ENCODE results near the gene FOSB.

DNA sequence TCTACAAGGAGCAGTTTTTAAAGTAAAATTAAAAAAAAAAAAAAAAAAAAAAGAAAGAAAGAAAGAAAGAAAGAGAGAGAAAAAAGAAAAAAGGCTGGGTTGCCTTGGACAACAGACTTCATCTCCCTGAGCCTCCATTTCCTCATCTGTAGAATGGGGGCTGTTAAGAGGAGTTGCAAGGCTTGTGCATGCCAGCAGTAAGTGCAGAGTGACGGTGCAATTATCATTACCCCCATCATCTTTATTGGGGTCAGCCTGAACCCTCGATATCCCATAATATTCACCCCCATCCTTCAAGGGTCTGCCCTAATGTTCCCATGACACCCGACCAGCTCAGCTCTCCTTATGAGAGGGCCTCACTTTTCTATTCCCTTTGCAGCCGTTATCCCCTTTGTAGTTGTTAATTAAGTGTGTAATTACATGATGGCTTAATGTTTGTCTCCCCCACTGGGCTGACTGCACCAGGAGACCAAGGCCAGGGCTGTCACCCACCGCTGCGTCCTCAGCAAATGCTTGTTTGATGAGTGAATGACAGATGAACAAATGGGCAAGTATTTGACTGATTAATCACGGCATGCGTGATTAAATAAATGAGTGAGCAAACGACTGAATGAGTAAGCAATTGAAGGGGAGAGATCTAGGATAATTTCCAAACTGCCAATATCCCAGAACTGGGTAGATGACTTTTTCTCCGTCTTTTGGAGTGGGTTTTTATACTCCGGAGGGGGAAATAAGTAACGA lies 10.1 kb downstream of the FOSB start:
- no peak for TF ChIP-seq POLR2AphosphoS5 (IDR thresholded peaks at IDR 0.05)
- TF ChIP-seq, protein P1, sequence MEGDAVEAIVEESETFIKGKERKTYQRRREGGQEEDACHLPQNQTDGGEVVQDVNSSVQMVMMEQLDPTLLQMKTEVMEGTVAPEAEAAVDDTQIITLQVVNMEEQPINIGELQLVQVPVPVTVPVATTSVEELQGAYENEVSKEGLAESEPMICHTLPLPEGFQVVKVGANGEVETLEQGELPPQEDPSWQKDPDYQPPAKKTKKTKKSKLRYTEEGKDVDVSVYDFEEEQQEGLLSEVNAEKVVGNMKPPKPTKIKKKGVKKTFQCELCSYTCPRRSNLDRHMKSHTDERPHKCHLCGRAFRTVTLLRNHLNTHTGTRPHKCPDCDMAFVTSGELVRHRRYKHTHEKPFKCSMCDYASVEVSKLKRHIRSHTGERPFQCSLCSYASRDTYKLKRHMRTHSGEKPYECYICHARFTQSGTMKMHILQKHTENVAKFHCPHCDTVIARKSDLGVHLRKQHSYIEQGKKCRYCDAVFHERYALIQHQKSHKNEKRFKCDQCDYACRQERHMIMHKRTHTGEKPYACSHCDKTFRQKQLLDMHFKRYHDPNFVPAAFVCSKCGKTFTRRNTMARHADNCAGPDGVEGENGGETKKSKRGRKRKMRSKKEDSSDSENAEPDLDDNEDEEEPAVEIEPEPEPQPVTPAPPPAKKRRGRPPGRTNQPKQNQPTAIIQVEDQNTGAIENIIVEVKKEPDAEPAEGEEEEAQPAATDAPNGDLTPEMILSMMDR (IDR thresholded peaks at IDR 0.05), result no peak
- no peak for TF ChIP-seq EP300 (IDR thresholded peaks at IDR 0.05)
- TF ChIP-seq POLR2A (IDR thresholded peaks at IDR 0.05), result no peak

All from sigmoid colon (tissue), 4 donors.